ENCODE data around the gene GAK. TPM values are rescaled to one million over a fixed set of nuclear protein-coding genes. Genes with fewer than 3 reads are reported as not detected.

Gene GAK
- total and polyA plus RNA-seq, 2 of the 13 experiments (the other 11 are each of a cell fraction or from before 2014, with no cell fraction given) = 17.5 to 44.3 TPM

DNA sequence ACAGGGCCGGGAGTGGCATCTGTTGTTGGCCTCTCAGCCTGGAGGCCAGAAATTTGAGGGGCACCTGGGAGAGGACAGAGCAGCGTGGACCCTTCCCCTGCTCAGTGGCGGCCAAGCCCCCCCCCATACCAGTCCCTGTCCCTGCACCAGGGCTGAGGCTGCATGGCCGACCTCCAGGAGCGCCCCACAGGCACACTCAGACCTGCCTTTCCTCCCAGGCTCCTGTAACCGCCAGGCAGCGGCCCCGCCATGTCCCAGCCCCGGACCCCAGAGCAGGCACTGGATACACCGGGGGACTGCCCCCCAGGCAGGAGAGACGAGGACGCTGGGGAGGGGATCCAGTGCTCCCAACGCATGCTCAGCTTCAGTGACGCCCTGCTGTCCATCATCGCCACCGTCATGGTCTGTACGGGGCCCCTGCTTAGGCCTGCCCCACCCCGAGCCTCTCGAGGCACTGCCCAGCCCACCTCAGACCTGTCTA lies 15.4 kb upstream of the GAK start (continued):
- TF ChIP-seq, protein P1, sequence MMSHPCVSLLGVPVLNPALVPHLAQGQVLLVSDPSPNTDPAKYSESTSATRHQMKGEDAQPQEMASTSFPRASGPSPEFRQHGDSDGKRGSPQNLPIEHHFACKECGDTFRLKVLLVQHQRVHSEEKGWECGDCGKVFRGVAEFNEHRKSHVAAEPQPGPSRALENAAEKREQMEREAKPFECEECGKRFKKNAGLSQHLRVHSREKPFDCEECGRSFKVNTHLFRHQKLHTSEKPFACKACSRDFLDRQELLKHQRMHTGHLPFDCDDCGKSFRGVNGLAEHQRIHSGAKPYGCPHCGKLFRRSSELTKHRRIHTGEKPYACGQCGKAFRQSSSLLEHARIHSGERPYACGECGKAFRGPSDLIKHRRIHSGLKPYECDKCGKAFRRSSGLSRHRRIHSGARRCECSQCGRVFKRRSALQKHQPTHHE (CRISPR knock-in tag; IDR thresholded peaks at IDR 0.05; ENCODE audit: borderline replicate concordance) = no peak
- TF ChIP-seq, protein P2, sequence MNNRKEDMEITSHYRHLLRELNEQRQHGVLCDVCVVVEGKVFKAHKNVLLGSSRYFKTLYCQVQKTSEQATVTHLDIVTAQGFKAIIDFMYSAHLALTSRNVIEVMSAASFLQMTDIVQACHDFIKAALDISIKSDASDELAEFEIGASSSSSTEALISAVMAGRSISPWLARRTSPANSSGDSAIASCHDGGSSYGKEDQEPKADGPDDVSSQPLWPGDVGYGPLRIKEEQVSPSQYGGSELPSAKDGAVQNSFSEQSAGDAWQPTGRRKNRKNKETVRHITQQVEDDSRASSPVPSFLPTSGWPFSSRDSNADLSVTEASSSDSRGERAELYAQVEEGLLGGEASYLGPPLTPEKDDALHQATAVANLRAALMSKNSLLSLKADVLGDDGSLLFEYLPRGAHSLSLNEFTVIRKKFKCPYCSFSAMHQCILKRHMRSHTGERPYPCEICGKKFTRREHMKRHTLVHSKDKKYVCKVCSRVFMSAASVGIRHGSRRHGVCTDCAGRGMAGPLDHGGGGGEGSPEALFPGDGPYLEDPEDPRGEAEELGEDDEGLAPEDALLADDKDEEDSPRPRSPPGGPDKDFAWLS (CRISPR knock-in tag; IDR thresholded peaks at IDR 0.05; ENCODE audit: borderline replicate concordance) = no peak
- no peak for TF ChIP-seq ZNF282 (IDR thresholded peaks at IDR 0.05; ENCODE audit: partially characterized antibody)

DNA sequence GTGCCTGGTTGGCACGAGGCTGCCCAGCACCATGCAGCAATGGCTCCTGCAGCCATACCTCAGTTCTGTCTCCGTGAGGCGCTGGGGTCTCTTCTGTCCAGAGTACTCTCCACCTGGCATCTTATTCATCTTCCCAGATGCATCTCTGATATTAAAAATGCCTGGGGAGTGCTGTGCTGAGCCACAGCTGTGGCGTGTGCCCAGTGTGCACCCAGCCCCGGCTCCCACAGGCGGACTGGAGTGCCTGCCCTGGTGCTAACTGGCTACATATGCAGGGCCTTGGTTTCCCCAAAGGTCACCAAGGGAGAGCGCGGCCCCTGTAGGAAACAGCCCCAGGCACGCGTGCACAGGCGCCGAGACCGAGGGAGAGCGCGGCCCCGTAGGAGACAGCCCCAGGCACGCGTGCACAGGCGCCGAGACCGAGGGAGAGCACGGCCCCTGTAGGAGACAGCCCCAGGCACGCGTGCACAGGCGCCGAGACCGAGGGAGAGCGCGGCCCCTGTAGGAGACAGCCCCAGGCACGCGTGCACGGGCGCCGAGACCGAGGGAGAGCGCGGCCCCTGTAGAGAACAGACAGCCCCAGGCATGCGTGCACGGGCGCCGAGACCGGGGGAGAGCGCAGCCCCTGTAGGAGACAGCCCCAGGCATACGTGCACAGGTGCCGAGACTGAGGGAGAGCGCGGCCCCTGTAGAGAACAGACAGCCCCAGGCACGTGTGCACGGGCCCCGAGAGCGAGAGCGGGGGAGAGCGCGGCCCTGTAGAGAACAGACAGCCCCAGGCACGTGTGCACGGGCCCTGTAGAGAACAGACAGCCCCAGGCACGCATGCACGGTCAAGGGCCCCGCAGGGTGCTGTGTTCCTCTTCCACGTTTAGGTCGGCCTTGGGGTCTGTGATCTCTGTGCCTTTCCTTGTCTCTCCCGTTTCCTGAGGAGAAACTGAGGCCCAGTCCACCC lies 14.7 kb upstream of the GAK start:
- no peaks in the 10 kb centered on the region for H3K27me3 ChIP-seq (ENCODE audit: control insufficient read depth in 1 of 2, insufficient read depth in 2 of 2, low read length in 2 of 2)
- H3K27ac ChIP-seq (ENCODE audit: extremely low read length, insufficient read depth, low read length) = no peak overlapping the region
- no peaks in the 10 kb centered on the region for H3K36me3 ChIP-seq (replicated peaks in 1 of 2; ENCODE audit: control insufficient read depth in 1 of 2, insufficient read depth in 2 of 2, low read length in 2 of 2)
- in situ Hi-C loops (cut with HindIII; ENCODE audit: extremely low pct_ligation_motif_present, low pct_unique_long_range_greater_than_20kb) = no loop called here
- BruUV-seq (replicated peaks) = no TSS peak
- no peaks in the 10 kb centered on the region for H3K9me3 ChIP-seq (ENCODE audit: low read length)
- DNase-seq (ENCODE audit: low spot score) (no peak), ATAC-seq (no peak), FAIRE-seq (no peak)
- peaks cover 31% of the 10 kb centered on the region for H3K4me1 ChIP-seq (ENCODE audit: insufficient read depth, low read length)
- CTCF ChIA-PET (ENCODE audit: low intra/inter-chr PET ratio, low total read pairs) = no interaction called here
- WGBS (ENCODE audit: low lambda C conversion rate) = 90% methylated on average over 54 of the region's 62 CpGs
- H2AFZ ChIP-seq (ENCODE audit: low read length) = no peak overlapping the region
- no peaks in the 10 kb centered on the region for H3K79me2 ChIP-seq (ENCODE audit: insufficient read depth, low read length)
- no peaks in the 10 kb centered on the region for H4K20me1 ChIP-seq (ENCODE audit: insufficient read depth, low read length)
- no peak overlapping the region for H3K4me3 ChIP-seq (replicated peaks in 1 of 3; ENCODE audit: insufficient read depth in 1 of 3, low read depth in 2 of 3, low read length in 3 of 3)
- intact Hi-C loops (cut with micrococcal nuclease; ENCODE audit: unreplicated experiment) = no loop called here
- no peak for TF ChIP-seq YEATS4 (CRISPR knock-in tag; IDR thresholded peaks at IDR 0.05; ENCODE audit: borderline replicate concordance)
- TF ChIP-seq, protein P3, sequence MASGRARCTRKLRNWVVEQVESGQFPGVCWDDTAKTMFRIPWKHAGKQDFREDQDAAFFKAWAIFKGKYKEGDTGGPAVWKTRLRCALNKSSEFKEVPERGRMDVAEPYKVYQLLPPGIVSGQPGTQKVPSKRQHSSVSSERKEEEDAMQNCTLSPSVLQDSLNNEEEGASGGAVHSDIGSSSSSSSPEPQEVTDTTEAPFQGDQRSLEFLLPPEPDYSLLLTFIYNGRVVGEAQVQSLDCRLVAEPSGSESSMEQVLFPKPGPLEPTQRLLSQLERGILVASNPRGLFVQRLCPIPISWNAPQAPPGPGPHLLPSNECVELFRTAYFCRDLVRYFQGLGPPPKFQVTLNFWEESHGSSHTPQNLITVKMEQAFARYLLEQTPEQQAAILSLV (CRISPR knock-in tag; IDR thresholded peaks at IDR 0.05; ENCODE audit: borderline replicate concordance) = no peak
- H3K9ac ChIP-seq (ENCODE audit: insufficient read depth, low read depth, low read length) = no peak overlapping the region
- H3K4me2 ChIP-seq (ENCODE audit: low read depth, low read length) = no peak overlapping the region; the same call in 1 of the 2 replicates
- POLR2A ChIA-PET = interaction anchor here (1.2 kb wide), 1 partner anchor 15 kb away, joined by 3 read pairs; the partner anchor contains the start of genes GAK and TMEM175
